HEK293T (cell line): Measurements from ENCODE around the gene KANSL1L.

Experiments
- CTCF ChIA-PET: fragments of 350-600 bp; formaldehyde crosslinking; extraction: SDS; loops from one replicate; lab custom pipeline; 2021; ENCODE audit warnings: antibody characterized with exemption, inconsistent platforms; lab: Yijun Ruan, JAX
- POLR2A ChIA-PET: fragments of 350-600 bp; formaldehyde crosslinking; extraction: SDS; loops from one replicate; lab custom pipeline; 2020; ENCODE audit warnings: antibody characterized with exemption, inconsistent platforms; lab: Yijun Ruan, JAX
- DNase-seq: peaks from one replicate; pipeline ENCODE4 v3.0.0; 2012; ENCODE audit warnings: mixed read lengths; ENCODE audit errors: extremely low spot score
- ARNT ChIP-seq: fragments of 450-650 bp; IDR thresholded peaks from 2 replicates; pipeline ENCODE4 v1.6.1; 2017; ENCODE audit warnings: mild to moderate bottlenecking
- BHLHE40 ChIP-seq: fragments of 450-650 bp; IDR thresholded peaks from 2 replicates; pipeline ENCODE4 v1.6.1; 2016; ENCODE audit warnings: mild to moderate bottlenecking, moderate library complexity, borderline replicate concordance
- CTBP1 ChIP-seq: fragments of 450-650 bp; IDR thresholded peaks from 2 replicates; pipeline ENCODE4 v1.6.1; 2016; ENCODE audit warnings: borderline replicate concordance
- ELF4 ChIP-seq: fragments of 450-650 bp; IDR thresholded peaks from 2 replicates; pipeline ENCODE4 v1.6.1; 2017; ENCODE audit warnings: antibody characterized with exemption
- FOXA1 ChIP-seq: fragments of 450-650 bp; IDR thresholded peaks from 2 replicates; pipeline ENCODE4 v1.6.1; 2016; ENCODE audit warnings: mild to moderate bottlenecking
- FOXK2 ChIP-seq: fragments of 450-650 bp; IDR thresholded peaks from 2 replicates; pipeline ENCODE4 v1.6.1; 2016; ENCODE audit warnings: mild to moderate bottlenecking
- FOXM1 ChIP-seq: fragments of 450-650 bp; IDR thresholded peaks from 2 replicates; pipeline ENCODE4 v1.6.1; 2017; ENCODE audit warnings: mild to moderate bottlenecking, borderline replicate concordance
- HDGF ChIP-seq: fragments of 450-650 bp; IDR thresholded peaks from 2 replicates; pipeline ENCODE4 v1.6.1; 2017; ENCODE audit warnings: antibody characterized with exemption, borderline replicate concordance
- L3MBTL2 ChIP-seq: fragments of 450-650 bp; conservative IDR thresholded peaks from 2 replicates; pipeline ENCODE4 v1.6.1; 2016; ENCODE audit warnings: mild to moderate bottlenecking
- LEF1 ChIP-seq: fragments of 450-650 bp; IDR thresholded peaks from 2 replicates; pipeline ENCODE4 v1.6.1; 2017; ENCODE audit warnings: mild to moderate bottlenecking, borderline replicate concordance
- NFRKB ChIP-seq: fragments of 450-650 bp; IDR thresholded peaks from 2 replicates; pipeline ENCODE4 v1.6.1; 2016; ENCODE audit warnings: mild to moderate bottlenecking, moderate library complexity
- SP1 ChIP-seq: fragments of 450-650 bp; IDR thresholded peaks from 2 replicates; pipeline ENCODE4 v1.6.1; 2017
- SUZ12 ChIP-seq: fragments of 450-650 bp; IDR thresholded peaks from 2 replicates; pipeline ENCODE4 v1.6.1; 2016; ENCODE audit warnings: mild to moderate bottlenecking
- TARDBP ChIP-seq: fragments of 450-650 bp; IDR thresholded peaks from 2 replicates; pipeline ENCODE4 v1.6.1; 2016
- ZNF384 ChIP-seq: fragments of 450-650 bp; IDR thresholded peaks from 2 replicates; pipeline ENCODE4 v1.6.1; 2016
- TF ChIP-seq, protein P1 (sequence below): fragments of 450-650 bp; IDR thresholded peaks from 2 replicates; pipeline ENCODE4 v1.6.1; 2016

KANSL1L gene

DNA sequence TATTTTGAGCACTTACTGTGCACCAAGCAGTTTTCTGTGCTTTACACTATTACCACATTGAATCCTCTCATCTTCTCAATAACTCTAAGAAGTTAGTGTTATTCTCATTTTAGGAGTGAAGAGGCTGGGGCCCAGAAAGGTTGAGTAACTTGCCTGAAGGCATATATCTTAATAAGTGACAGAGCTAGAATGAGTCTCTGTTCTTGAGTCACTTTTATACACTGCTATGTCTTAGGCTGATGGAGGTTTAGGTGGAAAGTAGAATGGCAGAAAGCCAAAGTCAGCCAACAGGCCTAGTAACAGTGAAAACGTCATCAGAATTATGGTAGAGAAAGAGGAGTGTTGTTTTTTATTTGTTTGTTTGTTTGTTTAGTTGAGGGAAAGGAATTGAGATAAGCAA is 196.6 kb downstream of the KANSL1L start:
- ChIA-PET CTCF (interaction anchor here (0.7 kb wide), 1 partner anchor 679 kb away, joined by 4 read pairs; no protein-coding TSS in a partner anchor), POLR2A (no interaction called here)
- TF ChIP-seq LEF1 (no peak), TARDBP (no peak), HDGF (no peak), FOXA1 (no peak), SP1 (no peak), SUZ12 (no peak), ARNT (no peak), NFRKB (no peak), CTBP1 (no peak), BHLHE40 (no peak), ZNF384 (no peak), FOXM1 (no peak), FOXK2 (no peak), L3MBTL2 (no peak), ELF4 (no peak)
- TF ChIP-seq, protein P1, sequence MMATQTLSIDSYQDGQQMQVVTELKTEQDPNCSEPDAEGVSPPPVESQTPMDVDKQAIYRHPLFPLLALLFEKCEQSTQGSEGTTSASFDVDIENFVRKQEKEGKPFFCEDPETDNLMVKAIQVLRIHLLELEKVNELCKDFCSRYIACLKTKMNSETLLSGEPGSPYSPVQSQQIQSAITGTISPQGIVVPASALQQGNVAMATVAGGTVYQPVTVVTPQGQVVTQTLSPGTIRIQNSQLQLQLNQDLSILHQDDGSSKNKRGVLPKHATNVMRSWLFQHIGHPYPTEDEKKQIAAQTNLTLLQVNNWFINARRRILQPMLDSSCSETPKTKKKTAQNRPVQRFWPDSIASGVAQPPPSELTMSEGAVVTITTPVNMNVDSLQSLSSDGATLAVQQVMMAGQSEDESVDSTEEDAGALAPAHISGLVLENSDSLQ: no peak
- no peak for DNase-seq

DNA sequence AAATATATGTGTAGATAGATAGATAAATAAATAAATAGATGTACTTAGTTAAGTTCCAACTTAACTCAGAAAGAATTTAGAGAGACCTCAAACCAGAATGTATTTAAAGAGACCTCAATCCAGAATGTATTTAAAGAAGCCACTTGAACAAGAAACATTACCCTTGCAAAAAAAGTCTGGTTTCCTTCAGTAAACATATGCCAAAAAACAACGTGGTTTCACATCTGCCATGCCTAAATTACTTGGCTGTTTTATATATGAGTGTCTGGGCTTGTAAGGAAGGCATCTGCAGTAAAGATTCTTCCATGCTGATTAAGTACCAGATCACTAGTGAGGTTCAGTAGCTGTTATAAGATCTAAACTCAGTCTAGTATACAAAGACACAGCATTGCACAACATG is 197.9 kb downstream of the KANSL1L start:
- TF ChIP-seq L3MBTL2 (no peak), FOXA1 (no peak), BHLHE40 (no peak), FOXM1 (no peak), ZNF384 (no peak), ARNT (no peak), TARDBP (no peak), HDGF (no peak), CTBP1 (no peak), SP1 (no peak), ELF4 (no peak)
- POLR2A ChIA-PET: no interaction called here
- DNase-seq: no peak
- CTCF ChIA-PET: no interaction called here
